Measurements from ENCODE around the gene LMAN2.

LMAN2 gene

DNA sequence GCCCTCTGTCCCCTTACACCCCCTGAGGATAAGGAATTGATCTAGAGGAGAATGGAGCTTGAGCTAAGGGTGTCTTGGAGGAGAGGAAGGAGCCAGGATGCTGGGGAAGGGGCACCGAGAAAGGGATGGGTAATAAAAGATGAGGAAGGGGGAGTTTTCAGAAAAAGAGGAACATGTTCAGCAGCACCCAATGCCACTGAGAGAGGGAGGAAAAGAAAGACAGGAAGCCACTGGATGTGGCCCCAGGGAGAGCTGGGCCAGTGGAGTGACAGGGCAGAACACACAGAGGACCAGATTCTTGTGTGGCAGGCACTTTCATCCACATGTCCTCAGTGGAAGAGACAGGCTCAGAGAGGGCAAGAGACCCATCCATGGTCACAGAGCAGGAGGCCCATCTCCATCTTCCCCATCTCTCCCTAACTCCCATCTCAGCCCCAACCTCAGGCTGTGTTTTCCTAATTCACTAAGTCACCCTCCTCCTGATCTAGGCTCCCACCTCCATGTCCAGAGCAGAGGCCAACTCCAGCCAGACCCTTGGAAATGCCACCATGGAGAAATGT is 41.8 kb upstream of the LMAN2 start (continued):
- TF ChIP-seq, protein P1, sequence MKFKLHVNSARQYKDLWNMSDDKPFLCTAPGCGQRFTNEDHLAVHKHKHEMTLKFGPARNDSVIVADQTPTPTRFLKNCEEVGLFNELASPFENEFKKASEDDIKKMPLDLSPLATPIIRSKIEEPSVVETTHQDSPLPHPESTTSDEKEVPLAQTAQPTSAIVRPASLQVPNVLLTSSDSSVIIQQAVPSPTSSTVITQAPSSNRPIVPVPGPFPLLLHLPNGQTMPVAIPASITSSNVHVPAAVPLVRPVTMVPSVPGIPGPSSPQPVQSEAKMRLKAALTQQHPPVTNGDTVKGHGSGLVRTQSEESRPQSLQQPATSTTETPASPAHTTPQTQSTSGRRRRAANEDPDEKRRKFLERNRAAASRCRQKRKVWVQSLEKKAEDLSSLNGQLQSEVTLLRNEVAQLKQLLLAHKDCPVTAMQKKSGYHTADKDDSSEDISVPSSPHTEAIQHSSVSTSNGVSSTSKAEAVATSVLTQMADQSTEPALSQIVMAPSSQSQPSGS (tag by site-specific recombination; IDR thresholded peaks at IDR 0.05; ENCODE audit: low read depth) = no peak
- TF ChIP-seq ZNF707 (tag by site-specific recombination; IDR thresholded peaks at IDR 0.05) = no peak
- TF ChIP-seq REST (tag by site-specific recombination; IDR thresholded peaks at IDR 0.05) = no peak

- Histone ChIP-seq H3K4me1 (ENCODE audit: control insufficient read depth, insufficient read depth, low read length) (no peaks in the 10 kb centered on the region), H3K36me3 (ENCODE audit: control insufficient read depth in 2 of 2, insufficient read depth in 1 of 2, low read length in 2 of 2) (no peaks in the 10 kb centered on the region), H3K9me3 (ENCODE audit: control insufficient read depth, insufficient read depth, low read depth, low read length) (no peaks in the 10 kb centered on the region), H3K4me3 (ENCODE audit: low read depth, low read length) (no peak overlapping the region), H3K27ac (ENCODE audit: extremely low read depth, low read depth, low read length) (no peak overlapping the region)
- CTCF ChIA-PET = interaction anchor here (0.8 to 6.8 kb wide), 6 partner anchors 9 to 281 kb away, joined by 3 to 88 read pairs (median 8); partner anchors contain the start of gene SLC34A1
- POLR2A ChIA-PET = interaction anchor here (1.2 to 4.4 kb wide), 2 partner anchors 10 to 53 kb away, joined by 3 to 20 read pairs; no protein-coding TSS in a partner anchor
- TF ChIP-seq ZNF514 (tag by site-specific recombination; IDR thresholded peaks at IDR 0.05) (no peak), REPIN1 (tag by site-specific recombination; IDR thresholded peaks at IDR 0.05; ENCODE audit: low read depth) (no peak), ZBTB11 (tag by site-specific recombination; conservative IDR thresholded peaks at IDR 0.05; ENCODE audit: low read depth) (no peak), ZNF677 (tag by site-specific recombination; IDR thresholded peaks at IDR 0.05) (no peak)
Measured at GRCh38 chr5:177392765-177393164, 41.3 kb upstream of the LMAN2 start.

DNA sequence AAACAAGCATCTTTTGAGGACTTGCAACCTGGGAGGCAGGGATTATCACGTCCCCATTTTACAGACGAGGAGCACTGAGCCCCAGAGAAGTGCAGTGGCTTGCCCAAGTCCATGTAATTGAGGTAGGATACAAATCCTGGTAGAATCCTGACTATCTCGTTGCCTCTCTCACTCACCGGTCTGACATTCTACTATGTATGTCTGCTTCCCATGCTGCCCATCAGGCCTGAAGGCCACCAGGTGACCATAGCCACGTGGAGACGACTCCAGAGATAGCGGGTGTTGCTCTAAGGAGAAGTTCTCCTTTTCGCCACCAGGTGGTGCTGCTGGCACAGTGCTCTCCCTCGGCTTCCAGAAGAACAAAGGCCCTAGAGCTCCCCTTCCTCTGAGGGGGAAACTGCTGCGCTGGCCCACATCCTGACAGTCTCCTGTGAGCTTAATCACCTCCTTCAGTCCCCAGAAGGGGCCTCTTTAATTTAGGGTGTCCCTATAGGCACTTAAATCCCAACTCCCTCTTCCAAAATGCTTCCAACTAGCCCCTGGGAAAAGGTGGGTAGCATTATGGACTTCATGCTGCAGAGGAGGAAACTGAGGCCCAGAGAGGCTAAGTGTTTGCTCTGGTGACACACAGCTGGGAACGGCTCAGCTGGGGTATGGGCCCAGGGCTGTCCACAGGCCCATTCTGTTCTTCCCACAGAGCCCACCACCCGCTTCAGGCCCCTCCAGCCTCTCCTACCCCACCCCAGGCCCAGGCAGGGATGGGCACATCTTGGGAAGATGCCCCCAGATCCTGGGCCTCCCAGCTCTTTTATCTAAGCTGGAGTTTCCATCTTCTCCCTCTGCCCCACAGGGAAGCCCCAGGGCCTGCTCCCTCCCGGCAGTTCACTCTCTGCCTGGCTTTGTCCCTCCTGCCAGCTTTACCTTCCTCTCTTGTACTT is 39.2 kb upstream of the LMAN2 start:
- Histone ChIP-seq H3K36me3 (ENCODE audit: control insufficient read depth in 2 of 2, insufficient read depth in 1 of 2, low read length in 2 of 2) (no peaks in the 10 kb centered on the region), H3K27ac (ENCODE audit: extremely low read depth, low read depth, low read length) (no peak overlapping the region), H3K4me1 (ENCODE audit: control insufficient read depth, insufficient read depth, low read length) (no peaks in the 10 kb centered on the region), H3K9me3 (ENCODE audit: control insufficient read depth, insufficient read depth, low read depth, low read length) (no peaks in the 10 kb centered on the region), H3K4me3 (ENCODE audit: low read depth, low read length) (no peak overlapping the region)
- CTCF ChIA-PET = interaction anchor here (0.6 to 6.8 kb wide), 37 partner anchors 12 to 962 kb away, joined by 3 to 97 read pairs (median 4); partner anchors contain the start of genes GRK6, LMAN2, PDLIM7 and PFN3
- POLR2A ChIA-PET = interaction anchor here (0.5 to 4.4 kb wide), 11 partner anchors 12 to 114 kb away, joined by 3 to 20 read pairs (median 3); partner anchors contain the start of gene GRK6
- TF ChIP-seq BCL6B (tag by site-specific recombination; IDR thresholded peaks at IDR 0.05) = no peak
- no peak for TF ChIP-seq FEZF1 (tag by site-specific recombination; IDR thresholded peaks at IDR 0.05)
- peak; percentile 17 for TF ChIP-seq ZBTB26 (tag by site-specific recombination; optimal IDR thresholded peaks at IDR 0.05)
- no peak for TF ChIP-seq ZNF560 (tag by site-specific recombination; IDR thresholded peaks at IDR 0.05; ENCODE audit: borderline replicate concordance)
- TF ChIP-seq ZNF747 (tag by site-specific recombination; IDR thresholded peaks at IDR 0.05) = no peak
- TF ChIP-seq ZNF223 (tag by site-specific recombination; IDR thresholded peaks at IDR 0.05) = no peak
- 0 out of 2 replicates have a peak, but pooled peaks have one; percentile 23 for TF ChIP-seq ZNF324 (tag by site-specific recombination; IDR thresholded peaks at IDR 0.05)
- TF ChIP-seq ZNF501 (tag by site-specific recombination; IDR thresholded peaks at IDR 0.05) = peak; percentile 45; the same call in 1 of the 2 replicates
- TF ChIP-seq ZNF792 (tag by site-specific recombination; IDR thresholded peaks at IDR 0.05) = no peak
- 0 out of 2 replicates have a peak, but pooled peaks have one; percentile 21 for TF ChIP-seq BCL11B (tag by site-specific recombination; IDR thresholded peaks at IDR 0.05; ENCODE audit: low read depth)
